DMS53 treated with DMSO at 0.1 percent for 48 hours (cell line): ENCODE data around the gene TPM4.
"Not testable (repeated sequence)": the region's sequence is repeated elsewhere in the genome, so short reads cannot be mapped to it uniquely, and the experiment has no call there.

Experiments used
- DNase-seq: peaks from one replicate; lab custom pipeline; 2025; ENCODE audit not compliant: unreplicated experiment; lab: John Stamatoyannopoulos, UW

TPM4 gene

GRCh38 chr19:16076154-16076957 is at the start of gene TPM4:
Gene TPM4 (plus strand): TSS chr19:16076495. CDS start chr19:16076566, 71 bp downstream.
- no peak for DNase-seq

GRCh38 chr19:16026756-16027155 is 49.5 kb upstream of the TPM4 start:
- no peak for DNase-seq

GRCh38 chr19:16027528-16027927 is 48.8 kb upstream of the TPM4 start:
- no peak for DNase-seq

- not testable (repeated sequence) for DNase-seq
Measured at GRCh38 chr19:16030155-16030554, 46.1 kb upstream of the TPM4 start.

- DNase-seq: no peak
Measured at GRCh38 chr19:16030964-16031871, 45.1 kb upstream of the TPM4 start.

GRCh38 chr19:16031872-16032200 is 44.5 kb upstream of the TPM4 start:
- no peak for DNase-seq

- DNase-seq: no peak
Measured at GRCh38 chr19:16032509-16033135, 43.7 kb upstream of the TPM4 start.

- DNase-seq: no peak
Measured at GRCh38 chr19:16033136-16033530, 43.2 kb upstream of the TPM4 start.

- DNase-seq: no peak
Measured at GRCh38 chr19:16033721-16034120, 42.6 kb upstream of the TPM4 start.

GRCh38 chr19:16034180-16034579 is 42.1 kb upstream of the TPM4 start:
- no peak for DNase-seq

- DNase-seq: no peak
Measured at GRCh38 chr19:16034958-16035560, 41.2 kb upstream of the TPM4 start.

GRCh38 chr19:16035601-16036297 is 40.5 kb upstream of the TPM4 start:
- no peak for DNase-seq

- DNase-seq: no peak
Measured at GRCh38 chr19:16036397-16036925, 39.8 kb upstream of the TPM4 start.

- no peak for DNase-seq
Measured at GRCh38 chr19:16036941-16037340, 39.4 kb upstream of the TPM4 start.

GRCh38 chr19:16037424-16038195 is 38.7 kb upstream of the TPM4 start:
- DNase-seq: no peak

GRCh38 chr19:16038196-16038695 is 38.0 kb upstream of the TPM4 start:
- no peak for DNase-seq

GRCh38 chr19:16039081-16039480 is 37.2 kb upstream of the TPM4 start:
- no peak for DNase-seq

- no peak for DNase-seq
Measured at GRCh38 chr19:16039545-16039944, 36.8 kb upstream of the TPM4 start.

GRCh38 chr19:16040642-16041041 is 35.7 kb upstream of the TPM4 start:
- DNase-seq: no peak
